ENCODE results near the gene R3HDM4. TPM values are rescaled to one million over a fixed set of nuclear protein-coding genes. Genes with fewer than 3 reads are reported as not detected.

R3HDM4 gene
- polyA plus RNA-seq, 1 experiment: 24.0 TPM

DNA sequence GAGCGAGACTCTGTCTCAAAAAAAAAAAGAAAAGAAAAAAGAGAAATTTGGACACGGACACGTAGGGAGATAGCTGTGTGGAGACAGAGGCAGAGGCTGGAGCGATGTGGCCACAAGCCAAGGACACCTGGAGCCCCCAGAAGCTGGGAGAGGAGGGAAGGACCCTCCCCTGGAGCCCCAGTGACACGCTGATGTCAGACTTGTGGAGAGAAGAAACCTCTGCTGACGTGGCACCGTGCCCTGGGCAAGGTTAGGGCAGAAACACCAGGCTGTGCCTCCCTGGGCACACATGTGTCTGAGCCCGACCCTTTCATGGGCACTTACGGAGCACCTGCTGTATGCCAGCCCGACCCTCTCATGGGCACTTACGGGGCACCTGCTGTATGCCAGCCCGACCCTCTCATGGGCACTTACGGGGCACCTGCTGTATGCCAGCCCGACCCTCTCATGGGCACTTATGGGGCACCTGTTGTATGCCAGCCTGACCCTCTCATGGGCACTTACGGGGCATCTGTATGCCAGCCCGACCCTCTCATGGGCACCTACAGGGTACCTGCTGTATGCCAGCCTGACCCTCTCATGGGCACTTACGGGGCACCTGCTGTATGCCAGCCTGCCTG is 30.6 kb upstream of the R3HDM4 start:
- CTCF ChIA-PET: no interaction called here
- TF ChIP-seq, protein P1, sequence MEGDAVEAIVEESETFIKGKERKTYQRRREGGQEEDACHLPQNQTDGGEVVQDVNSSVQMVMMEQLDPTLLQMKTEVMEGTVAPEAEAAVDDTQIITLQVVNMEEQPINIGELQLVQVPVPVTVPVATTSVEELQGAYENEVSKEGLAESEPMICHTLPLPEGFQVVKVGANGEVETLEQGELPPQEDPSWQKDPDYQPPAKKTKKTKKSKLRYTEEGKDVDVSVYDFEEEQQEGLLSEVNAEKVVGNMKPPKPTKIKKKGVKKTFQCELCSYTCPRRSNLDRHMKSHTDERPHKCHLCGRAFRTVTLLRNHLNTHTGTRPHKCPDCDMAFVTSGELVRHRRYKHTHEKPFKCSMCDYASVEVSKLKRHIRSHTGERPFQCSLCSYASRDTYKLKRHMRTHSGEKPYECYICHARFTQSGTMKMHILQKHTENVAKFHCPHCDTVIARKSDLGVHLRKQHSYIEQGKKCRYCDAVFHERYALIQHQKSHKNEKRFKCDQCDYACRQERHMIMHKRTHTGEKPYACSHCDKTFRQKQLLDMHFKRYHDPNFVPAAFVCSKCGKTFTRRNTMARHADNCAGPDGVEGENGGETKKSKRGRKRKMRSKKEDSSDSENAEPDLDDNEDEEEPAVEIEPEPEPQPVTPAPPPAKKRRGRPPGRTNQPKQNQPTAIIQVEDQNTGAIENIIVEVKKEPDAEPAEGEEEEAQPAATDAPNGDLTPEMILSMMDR (IDR thresholded peaks at IDR 0.05; ENCODE audit: low read depth, low read length): no peak
- Histone ChIP-seq H3K27ac (ENCODE audit: low read depth, low read length) (no peak overlapping the region), H3K9me3 (ENCODE audit: control insufficient read depth, insufficient read depth, low read length) (peaks cover 7% of the 10 kb centered on the region; the same call in 1 of the 2 replicates), H3K4me3 (ENCODE audit: low read depth, low read length) (no peak overlapping the region), H3K27me3 (ENCODE audit: control insufficient read depth, insufficient read depth, low read length) (no peaks in the 10 kb centered on the region)
- POLR2A ChIA-PET: no interaction called here
- no peak for DNase-seq (ENCODE audit: low read depth, low spot score)

- ChIA-PET CTCF (no interaction called here), POLR2A (interaction anchor here (0.6 kb wide), 1 partner anchor 20 kb away, joined by 5 read pairs; no protein-coding TSS in a partner anchor)
- TF ChIP-seq, protein P1 (IDR thresholded peaks at IDR 0.05; ENCODE audit: low read depth, low read length): no peak
- Histone ChIP-seq H3K9me3 (ENCODE audit: control insufficient read depth, insufficient read depth, low read length) (peaks cover 7% of the 10 kb centered on the region; the same call in 1 of the 2 replicates), H3K27me3 (ENCODE audit: control insufficient read depth, insufficient read depth, low read length) (no peaks in the 10 kb centered on the region), H3K27ac (ENCODE audit: low read depth, low read length) (no peak overlapping the region), H3K4me3 (ENCODE audit: low read depth, low read length) (no peak overlapping the region)
- DNase-seq (ENCODE audit: low read depth, low spot score): no peak
These were observed 29.2 kb upstream of the R3HDM4 start for GRCh38 chr19:942133-942645.

GRCh38 chr19:941292-942132 is 28.5 kb upstream of the R3HDM4 start:
- Histone ChIP-seq H3K9me3 (ENCODE audit: control insufficient read depth, insufficient read depth, low read length) (peaks cover 7% of the 10 kb centered on the region; the same call in 1 of the 2 replicates), H3K27ac (ENCODE audit: low read depth, low read length) (peak overlapping the region; percentile 31), H3K27me3 (ENCODE audit: control insufficient read depth, insufficient read depth, low read length) (no peaks in the 10 kb centered on the region), H3K4me3 (ENCODE audit: low read depth, low read length) (no peak overlapping the region)
- CTCF ChIA-PET: no interaction called here
- no peak for DNase-seq (ENCODE audit: low read depth, low spot score)
- TF ChIP-seq, protein P1 (IDR thresholded peaks at IDR 0.05; ENCODE audit: low read depth, low read length): no peak
- POLR2A ChIA-PET: interaction anchor here (0.6 kb wide), 1 partner anchor 21 kb away, joined by 5 read pairs; no protein-coding TSS in a partner anchor

- ChIA-PET POLR2A (no interaction called here), CTCF (no interaction called here)
- H3K27me3 ChIP-seq (ENCODE audit: control insufficient read depth, insufficient read depth, low read length): no peaks in the 10 kb centered on the region
- DNase-seq (ENCODE audit: low read depth, low spot score): peak; percentile 49
- H3K9me3 ChIP-seq (ENCODE audit: control insufficient read depth, insufficient read depth, low read length): peaks cover 7% of the 10 kb centered on the region; the same call in 1 of the 2 replicates
- TF ChIP-seq, protein P1 (IDR thresholded peaks at IDR 0.05; ENCODE audit: low read depth, low read length): no peak
- H3K27ac ChIP-seq (ENCODE audit: low read depth, low read length): peak overlapping the region; percentile 68
- H3K4me3 ChIP-seq (ENCODE audit: low read depth, low read length): no peak overlapping the region
These were observed 27.7 kb upstream of the R3HDM4 start for GRCh38 chr19:940591-941291.
